T-cell (primary cell): ENCODE results near the gene CLDN34. TPM values are rescaled to one million over a fixed set of nuclear protein-coding genes. Genes with fewer than 3 reads are reported as not detected.

ENCODE experiments used
- ATAC-seq, 4 experiments: fragments of 200-7000 bp in 3 of 4; fragments of 150-1000 bp in 1 of 4; cut with Tn5 transposase; replicated peaks in 1 of 4; 1 replicate in 3 of 4; 2 replicates in 1 of 4; pipeline ENCODE4 v1.10.0; 2021; ENCODE audit warnings: moderate library complexity in 3 of 4, mild to moderate bottlenecking in 2 of 4, moderate number of reproducible peaks in 1 of 4
- CTCF ChIA-PET, 2 donors: fragments of 300-600 bp; sonication (Branson Sonifier 250); formaldehyde crosslinking; loops; one replicate each; lab custom pipeline; 2022; ENCODE audit warnings: antibody characterized with exemption in 2 of 2; lab: Charles Lee
- POLR2A ChIA-PET, 2 donors: fragments of 300-600 bp; sonication (Branson Sonifier 250); formaldehyde crosslinking; loops; one replicate each; lab custom pipeline; 2022; ENCODE audit warnings: antibody characterized with exemption in 2 of 2; lab: Charles Lee
- DNase-seq, 35 experiments: peaks; one replicate each; pipeline versions ENCODE4 v3.0.0 to v3.0.0-alpha.2; 2013 to 2023
- H3K27ac ChIP-seq: one replicate; pipeline ENCODE4 v1.5.1; 2013; ENCODE audit warnings: low read length
- H3K27me3 ChIP-seq, 2 experiments: replicated peaks in 1 of 2; 1 replicate in 1 of 2; 2 replicates in 1 of 2; pipeline versions ENCODE4 v1.6.1 to v1.7.0; 2013; ENCODE audit warnings: low read length in 1 of 2, mixed read lengths in 1 of 2; ENCODE audit not compliant: control insufficient read depth in 2 of 2, insufficient read depth in 2 of 2; ENCODE audit errors: extremely low read depth in 1 of 2
- H3K36me3 ChIP-seq, 2 donors: 1 replicate in 1 of 2; 2 replicates in 1 of 2; pipeline versions ENCODE4 v1.6.1 to v1.7.0; 2013; ENCODE audit warnings: low read length in 1 of 2; ENCODE audit not compliant: control insufficient read depth in 2 of 2, insufficient read depth in 1 of 2; ENCODE audit errors: extremely low read depth in 1 of 2
- H3K4me1 ChIP-seq, 2 experiments: 1 replicate in 1 of 2; 2 replicates in 1 of 2; pipeline versions ENCODE4 v1.6.1 to v1.7.0; 2013; ENCODE audit warnings: low read length in 2 of 2, mixed read lengths in 1 of 2; ENCODE audit not compliant: insufficient read depth in 2 of 2, control insufficient read depth in 1 of 2; ENCODE audit errors: extremely low read depth in 1 of 2
- H3K4me3 ChIP-seq, 2 donors: 1 replicate in 1 of 2; 2 replicates in 1 of 2; pipeline versions ENCODE4 v1.5.1 to v1.7.0; 2013; ENCODE audit warnings: mild to moderate bottlenecking in 2 of 2, low read length in 1 of 2, moderate library complexity in 1 of 2; ENCODE audit not compliant: control insufficient read depth in 1 of 2; ENCODE audit errors: extremely low read depth in 1 of 2
- H3K9me3 ChIP-seq: 2 replicates; pipeline ENCODE4 v1.7.0; 2013
- H3K27ac Mint-ChIP-seq, 2 donors: one replicate each; pipeline ENCODE4 v1.8.0; 2020 to 2021; ENCODE audit warnings: mild to moderate bottlenecking in 2 of 2, mixed read lengths in 2 of 2
- H3K27me3 Mint-ChIP-seq, 2 donors: one replicate each; pipeline ENCODE4 v1.8.0; 2021 to 2022; ENCODE audit warnings: mixed read lengths in 2 of 2
- H3K36me3 Mint-ChIP-seq: one replicate; pipeline ENCODE4 v1.8.0; 2021; ENCODE audit warnings: mixed read lengths
- H3K4me1 Mint-ChIP-seq, 3 donors: one replicate each; pipeline ENCODE4 v1.8.0; 2020 to 2022; ENCODE audit warnings: mixed read lengths in 3 of 3, mild to moderate bottlenecking in 1 of 3
- H3K4me3 Mint-ChIP-seq, 3 donors: one replicate each; pipeline ENCODE4 v1.8.0; 2020 to 2022; ENCODE audit warnings: mild to moderate bottlenecking in 3 of 3, mixed read lengths in 3 of 3, moderate library complexity in 3 of 3
- H3K9me3 Mint-ChIP-seq, 3 donors: one replicate each; pipeline ENCODE4 v1.8.0; 2020 to 2022; ENCODE audit warnings: mixed read lengths in 3 of 3
- WGBS: methylation state at CpG from one replicate; pipeline ENCODE4 v1.1.5; 2013; ENCODE audit warnings: missing lambda C conversion rate; ENCODE audit not compliant: insufficient coverage; 5-methylcytosine and 5-hydroxymethylcytosine counted together
- total RNA-seq, 35 experiments: library from RNA in 6 of 35; stranded (reverse) in 6 of 35; fragments of 120-200 nt in 1 of 35; gene quantifications; one replicate each; pipeline versions ENCODE4 v1.2.1 to v1.2.4 and lab custom pipeline; 2013 to 2026

Gene CLDN34
- total RNA-seq, 5 donors from 2014 or later (not counting 1 experiment from before 2014, with no cell fraction given), result not detected

GRCh38 chrX:9997524-9997923, 30.4 kb downstream of the CLDN34 start:
- Mint-ChIP-seq H3K27ac (no peak overlapping the region), H3K36me3 (no peaks in the 10 kb centered on the region), H3K9me3 (no peaks in the 10 kb centered on the region), H3K4me1 (peaks cover 0 to 3% (median 0%) of the 10 kb centered on the region in 3 donors), H3K4me3 (no peak overlapping the region), H3K27me3 (no peaks in the 10 kb centered on the region)
- DNase-seq, result peak in 2 of 35 experiments; percentile 15 to 38
- POLR2A ChIA-PET, result no interaction called here
- CTCF ChIA-PET, result interaction anchor here (0.6 to 2.2 kb wide), 7 partner anchors 80 to 1126 kb away, joined by 3 to 10 read pairs (median 4); no protein-coding TSS in a partner anchor
- 73% methylated on average over 5 of the region's 8 CpGs for WGBS
- H3K27me3 ChIP-seq, result no peaks in the 10 kb centered on the region
- ATAC-seq, result peak in 1 of 4 experiments; percentile 66
- H3K4me1 ChIP-seq, result peaks cover 0 to 2% of the 10 kb centered on the region in 2 experiments
- no peaks in the 10 kb centered on the region for H3K36me3 ChIP-seq
- no peaks in the 10 kb centered on the region for H3K9me3 ChIP-seq
- H3K4me3 ChIP-seq, result no peak overlapping the region
- no peak overlapping the region for H3K27ac ChIP-seq

DNA sequence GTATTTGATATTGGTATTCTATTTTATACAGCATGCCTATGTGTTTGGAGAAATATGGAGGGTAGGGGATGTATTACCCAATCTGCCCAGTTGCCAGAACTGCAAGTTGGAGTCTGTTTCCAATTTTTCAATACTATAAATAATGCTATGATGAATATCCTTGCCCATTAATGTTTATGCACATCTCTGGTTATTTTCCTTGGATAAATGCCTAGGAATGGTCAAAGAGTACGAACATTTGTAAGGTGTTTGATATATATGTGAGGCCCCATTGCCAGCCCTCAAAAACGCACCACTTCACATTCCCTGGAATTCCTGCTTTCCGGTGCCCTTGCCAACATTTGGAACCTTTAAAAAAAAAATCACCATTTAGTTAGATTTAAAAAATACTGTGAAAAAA, 34.3 kb downstream of the CLDN34 start:
- WGBS, result no CpG with 5 or more reads among the region's 3 CpGs
- DNase-seq (no peak), ATAC-seq (no peak)
- no peak overlapping the region for H3K4me3 ChIP-seq
- H3K36me3 ChIP-seq, result no peaks in the 10 kb centered on the region
- ChIA-PET CTCF (no interaction called here), POLR2A (no interaction called here)
- Mint-ChIP-seq H3K36me3 (no peaks in the 10 kb centered on the region), H3K9me3 (no peaks in the 10 kb centered on the region), H3K4me3 (no peak overlapping the region), H3K27me3 (peaks cover 0 to 5% of the 10 kb centered on the region in 2 donors), H3K4me1 (peaks cover 0 to 10% (median 3%) of the 10 kb centered on the region in 3 donors), H3K27ac (no peak overlapping the region)
- no peaks in the 10 kb centered on the region for H3K9me3 ChIP-seq
- no peak overlapping the region for H3K27ac ChIP-seq
- no peaks in the 10 kb centered on the region for H3K4me1 ChIP-seq
- no peaks in the 10 kb centered on the region for H3K27me3 ChIP-seq

GRCh38 chrX:10004832-10005475, 37.8 kb downstream of the CLDN34 start:
- Mint-ChIP-seq H3K4me3 (no peak overlapping the region), H3K36me3 (no peaks in the 10 kb centered on the region), H3K9me3 (no peaks in the 10 kb centered on the region), H3K4me1 (peaks cover 0 to 10% (median 3%) of the 10 kb centered on the region in 3 donors), H3K27ac (peak overlapping the region in 1 of 2 donors; percentile 31), H3K27me3 (peaks cover 0 to 5% of the 10 kb centered on the region in 2 donors)
- ChIA-PET CTCF (interaction anchor here in 1 of 2 donors (1.6 kb wide), 1 partner anchor 106 kb away, joined by 5 read pairs; no protein-coding TSS in a partner anchor), POLR2A (no interaction called here)
- Histone ChIP-seq H3K27ac (no peak overlapping the region), H3K4me3 (no peak overlapping the region), H3K4me1 (no peaks in the 10 kb centered on the region), H3K36me3 (no peaks in the 10 kb centered on the region), H3K9me3 (no peaks in the 10 kb centered on the region), H3K27me3 (no peaks in the 10 kb centered on the region)
- DNase-seq, result no peak
- no peak for ATAC-seq
- WGBS, result no CpG with 5 or more reads among the region's 8 CpGs

GRCh38 chrX:10006086-10006485, 38.9 kb downstream of the CLDN34 start:
- H3K36me3 Mint-ChIP-seq, result no peaks in the 10 kb centered on the region
- DNase-seq (no peak), ATAC-seq (no peak)
- H3K9me3 Mint-ChIP-seq, result no peaks in the 10 kb centered on the region
- H3K4me3 Mint-ChIP-seq, result no peak overlapping the region
- CTCF ChIA-PET, result no interaction called here
- Histone ChIP-seq H3K27ac (no peak overlapping the region), H3K27me3 (no peaks in the 10 kb centered on the region), H3K36me3 (no peaks in the 10 kb centered on the region), H3K4me3 (no peak overlapping the region), H3K9me3 (no peaks in the 10 kb centered on the region), H3K4me1 (peaks cover 0 to 1% of the 10 kb centered on the region in 2 experiments)
- POLR2A ChIA-PET, result no interaction called here
- peaks cover 6 to 17% (median 9%) of the 10 kb centered on the region in 3 donors for H3K4me1 Mint-ChIP-seq
- no peak overlapping the region for H3K27ac Mint-ChIP-seq
- WGBS, result no CpG with 5 or more reads among the region's 8 CpGs
- H3K27me3 Mint-ChIP-seq, result peaks cover 0 to 5% of the 10 kb centered on the region in 2 donors

DNA sequence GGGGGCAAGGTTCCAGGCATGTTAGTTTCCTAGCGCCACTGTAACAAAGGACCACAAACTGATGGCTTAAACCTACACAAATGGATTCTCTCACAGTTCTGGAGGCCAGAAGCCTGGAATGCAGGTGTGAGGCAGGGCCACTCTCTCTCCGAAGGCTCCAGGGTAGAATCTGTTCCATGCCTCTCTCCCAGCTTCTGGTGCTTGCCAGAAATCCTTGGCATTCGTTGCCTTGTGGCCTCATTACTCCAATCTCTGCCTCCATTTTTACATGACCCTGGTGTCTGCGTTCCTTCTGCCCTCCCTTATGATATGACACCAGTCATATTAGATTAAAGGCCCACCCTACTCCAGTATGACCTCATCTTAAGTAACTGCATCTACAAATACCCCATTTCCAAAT, 39.6 kb downstream of the CLDN34 start:
- ChIA-PET POLR2A (no interaction called here), CTCF (no interaction called here)
- WGBS, result 100% methylated on average over 2 of the region's 4 CpGs

DNA sequence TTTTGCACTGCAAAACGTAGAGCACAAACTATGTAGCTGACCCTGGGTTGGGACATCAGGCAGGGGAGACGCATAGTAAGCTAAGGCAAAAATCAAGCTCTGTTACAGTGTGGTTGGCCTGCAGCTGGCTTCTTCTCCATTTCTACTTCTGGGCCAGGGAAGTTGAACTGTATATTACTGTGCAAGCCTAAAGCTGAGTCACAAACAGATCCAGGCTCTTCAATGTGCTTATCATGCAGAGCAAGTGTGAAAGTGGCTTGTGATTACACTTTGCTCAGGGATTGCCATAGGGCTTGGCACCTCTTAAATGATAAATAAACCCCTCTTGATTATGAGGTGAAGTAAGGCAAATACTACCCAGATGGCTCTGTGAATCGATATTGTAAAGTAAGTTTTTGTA, 40.5 kb downstream of the CLDN34 start:
- Histone ChIP-seq H3K4me1 (peaks cover 3 to 17% of the 10 kb centered on the region in 2 experiments), H3K9me3 (no peaks in the 10 kb centered on the region), H3K27ac (no peak overlapping the region), H3K4me3 (no peak overlapping the region), H3K36me3 (no peaks in the 10 kb centered on the region), H3K27me3 (no peaks in the 10 kb centered on the region)
- H3K9me3 Mint-ChIP-seq, result no peaks in the 10 kb centered on the region
- peaks cover 0 to 6% of the 10 kb centered on the region in 2 donors for H3K27me3 Mint-ChIP-seq
- DNase-seq (no peak), ATAC-seq (no peak)
- no peaks in the 10 kb centered on the region for H3K36me3 Mint-ChIP-seq
- ChIA-PET CTCF (no interaction called here), POLR2A (interaction anchor here in 1 of 2 donors (0.6 kb wide), 1 partner anchor 78 kb away, joined by 5 read pairs; no protein-coding TSS in a partner anchor)
- no peak overlapping the region for H3K4me3 Mint-ChIP-seq
- no peak overlapping the region for H3K27ac Mint-ChIP-seq
- WGBS, result no CpG with 5 or more reads among the region's 3 CpGs
- peaks cover 16 to 29% (median 21%) of the 10 kb centered on the region in 3 donors for H3K4me1 Mint-ChIP-seq

More for the DNA sequence above, 39.6 kb downstream of the CLDN34 start:
- Histone ChIP-seq H3K4me1 (peaks cover 2 to 8% of the 10 kb centered on the region in 2 experiments), H3K27me3 (no peaks in the 10 kb centered on the region), H3K9me3 (no peaks in the 10 kb centered on the region), H3K36me3 (no peaks in the 10 kb centered on the region), H3K4me3 (no peak overlapping the region), H3K27ac (no peak overlapping the region)
- Mint-ChIP-seq H3K36me3 (no peaks in the 10 kb centered on the region), H3K4me3 (no peak overlapping the region), H3K27me3 (peaks cover 0 to 5% of the 10 kb centered on the region in 2 donors), H3K9me3 (no peaks in the 10 kb centered on the region), H3K27ac (no peak overlapping the region), H3K4me1 (peaks cover 13 to 24% (median 15%) of the 10 kb centered on the region in 3 donors)
- ATAC-seq (no peak), DNase-seq (no peak)
